GM18519 (cell line): ENCODE results near the gene KDM2A.
"Not testable (repeated sequence)": the region's sequence is repeated elsewhere in the genome, so short reads cannot be mapped to it uniquely, and the experiment has no call there.

Experiments used
- ATAC-seq: cut with Tn5 transposase; IDR thresholded peaks from one replicate; pipeline ENCODE4 v1.9.1; 2021; ENCODE audit warnings: mild to moderate bottlenecking, moderate library complexity; ENCODE audit not compliant: unreplicated experiment, low FRiP score

The KDM2A gene

DNA sequence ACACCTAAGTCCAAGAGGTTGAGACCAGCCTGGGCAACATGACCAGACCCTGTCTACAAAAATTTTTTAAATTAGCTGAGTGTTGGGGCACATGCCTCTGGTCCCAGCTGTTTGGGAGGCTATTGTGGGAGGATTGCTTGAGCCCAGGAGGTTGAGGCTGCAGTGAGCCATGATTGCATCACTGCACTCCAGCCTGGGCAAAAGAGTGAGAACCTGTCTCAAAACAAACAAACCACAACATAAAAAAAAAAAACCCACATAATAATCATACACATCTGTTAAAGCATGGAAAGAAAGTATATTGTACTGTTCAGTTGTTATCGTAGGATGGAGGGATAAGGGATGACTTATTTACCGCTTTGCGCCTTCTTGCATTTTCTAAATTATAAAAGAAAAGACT lies 111.3 kb downstream of the KDM2A start:
- no peak for ATAC-seq

GRCh38 chr11:67230886-67231285 lies 111.8 kb downstream of the KDM2A start:
- ATAC-seq: no peak

DNA sequence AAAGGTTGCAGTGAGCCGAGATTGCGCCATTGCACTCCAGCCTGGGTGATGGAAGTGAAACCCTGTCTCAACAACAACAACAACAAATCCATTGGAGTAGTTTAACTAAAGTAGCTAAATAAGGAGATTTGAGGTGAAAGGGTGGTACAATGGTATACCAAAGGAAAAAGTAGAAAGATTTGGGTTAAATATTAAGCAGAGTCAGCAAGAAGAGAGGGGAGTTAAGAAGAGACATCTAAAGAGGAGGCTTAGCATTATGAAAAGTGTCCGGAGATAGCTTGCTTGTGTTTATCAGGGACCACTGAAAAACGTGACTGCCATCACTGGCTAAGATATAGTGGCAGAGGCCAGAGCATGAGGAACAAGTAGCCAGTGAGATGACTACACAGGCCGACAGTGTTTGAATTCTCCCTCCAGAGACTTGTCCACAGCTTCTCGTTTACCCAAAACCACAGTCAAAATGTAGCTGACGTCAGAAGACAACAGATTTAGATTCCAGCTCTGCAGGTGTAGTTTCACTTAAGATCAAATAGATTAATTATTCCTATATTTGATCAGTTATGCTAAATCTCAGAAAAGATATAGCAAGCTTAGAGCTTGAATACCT lies 114.6 kb downstream of the KDM2A start:
- no peak for ATAC-seq

DNA sequence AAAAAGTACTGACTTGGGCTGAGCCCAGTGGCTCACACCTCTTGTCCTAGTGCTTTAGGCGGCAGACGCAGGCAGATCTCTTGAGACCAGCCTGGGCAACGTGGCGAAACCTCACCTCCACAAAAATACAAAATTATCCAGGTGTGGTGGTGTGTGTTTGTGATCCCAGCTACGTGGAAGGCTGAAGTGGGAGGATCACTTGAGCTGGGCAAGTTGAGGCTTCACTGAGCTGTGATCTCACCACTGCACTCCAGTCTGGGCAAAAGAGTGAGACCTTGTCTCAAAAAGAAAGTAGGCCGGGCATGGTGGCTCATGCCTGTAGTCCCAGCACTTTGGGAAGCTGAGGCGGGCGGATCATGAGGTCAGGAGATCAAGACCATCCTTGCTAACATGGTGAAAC lies 115.5 kb downstream of the KDM2A start:
- not testable (repeated sequence) for ATAC-seq

- no peak for ATAC-seq
Measured at GRCh38 chr11:67237574-67237973, 118.5 kb downstream of the KDM2A start.

GRCh38 chr11:67238894-67239782 lies 120.1 kb downstream of the KDM2A start:
- no peak for ATAC-seq

- ATAC-seq: peak; percentile 77
Measured at GRCh38 chr11:67239783-67240575, 120.9 kb downstream of the KDM2A start.

- no peak for ATAC-seq
Measured at GRCh38 chr11:67240576-67241389, 121.7 kb downstream of the KDM2A start.

- no peak for ATAC-seq
Measured at GRCh38 chr11:67242548-67242947, 123.5 kb downstream of the KDM2A start.

GRCh38 chr11:67243051-67243450 lies 124.0 kb downstream of the KDM2A start:
- ATAC-seq: no peak

GRCh38 chr11:67245046-67245445 lies 126.0 kb downstream of the KDM2A start:
- ATAC-seq: no peak

- no peak for ATAC-seq
Measured at GRCh38 chr11:67247946-67248550, 129.0 kb downstream of the KDM2A start.

DNA sequence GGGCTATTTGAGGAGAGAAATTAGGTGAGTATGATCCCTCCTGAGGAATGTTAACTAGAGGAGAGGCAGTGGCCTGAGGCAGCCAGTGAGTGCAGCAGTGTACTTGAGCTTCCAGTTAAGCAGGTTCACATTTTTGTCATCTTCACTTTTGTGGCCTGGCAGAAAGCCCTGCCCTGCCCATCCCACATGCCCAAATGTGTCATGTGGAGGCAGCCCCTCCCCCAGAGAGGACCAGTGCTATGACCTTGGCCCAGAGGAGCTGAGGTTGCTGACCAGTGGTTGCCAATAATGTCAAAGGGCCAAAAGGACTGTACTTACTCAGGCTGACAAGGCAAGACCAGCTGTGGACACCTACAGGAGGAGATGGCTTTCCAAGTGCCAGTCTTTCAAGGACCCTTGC lies 129.6 kb downstream of the KDM2A start:
- no peak for ATAC-seq

- ATAC-seq: no peak
Measured at GRCh38 chr11:67250059-67251043, 131.3 kb downstream of the KDM2A start.

DNA sequence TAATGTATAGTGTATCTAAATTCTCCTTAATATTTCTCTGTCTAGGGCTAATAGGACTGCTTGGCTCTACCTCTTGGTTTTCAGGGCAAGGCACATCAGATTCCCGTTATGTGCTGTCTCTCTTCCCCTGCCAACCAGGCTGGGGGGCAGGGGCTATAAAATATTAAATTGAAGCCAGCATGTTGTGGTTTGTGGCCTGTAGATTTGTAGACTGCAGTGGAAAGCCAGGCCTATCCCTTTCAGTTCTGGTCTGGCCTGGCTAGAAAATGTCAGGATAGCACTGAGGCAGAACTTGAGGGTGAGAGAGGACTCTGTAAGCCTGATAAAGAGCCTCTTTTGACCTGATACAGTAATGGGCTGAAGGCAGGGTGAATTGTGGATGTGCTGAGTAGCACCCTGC lies 132.8 kb downstream of the KDM2A start:
- ATAC-seq: no peak

DNA sequence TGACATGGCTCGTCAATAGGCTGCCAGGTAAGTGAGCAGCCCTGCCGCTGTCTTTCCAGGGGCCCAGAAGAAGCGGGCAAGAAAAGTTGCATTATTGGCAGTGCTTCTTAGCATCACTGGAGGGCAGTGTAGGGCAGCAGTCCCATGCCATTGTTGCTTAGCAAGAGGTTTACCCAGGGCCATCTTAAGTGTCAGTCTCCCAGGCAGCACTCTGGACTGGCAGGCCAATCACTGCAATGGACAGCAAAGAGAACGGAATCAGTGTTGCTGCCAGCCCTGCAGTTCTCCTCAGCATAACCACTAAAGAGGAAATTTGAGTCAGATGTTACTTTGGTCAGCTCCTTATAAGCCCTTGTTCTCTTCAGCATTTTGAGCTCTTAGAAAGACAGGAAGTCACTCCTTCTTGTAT lies 133.8 kb downstream of the KDM2A start:
- no peak for ATAC-seq

DNA sequence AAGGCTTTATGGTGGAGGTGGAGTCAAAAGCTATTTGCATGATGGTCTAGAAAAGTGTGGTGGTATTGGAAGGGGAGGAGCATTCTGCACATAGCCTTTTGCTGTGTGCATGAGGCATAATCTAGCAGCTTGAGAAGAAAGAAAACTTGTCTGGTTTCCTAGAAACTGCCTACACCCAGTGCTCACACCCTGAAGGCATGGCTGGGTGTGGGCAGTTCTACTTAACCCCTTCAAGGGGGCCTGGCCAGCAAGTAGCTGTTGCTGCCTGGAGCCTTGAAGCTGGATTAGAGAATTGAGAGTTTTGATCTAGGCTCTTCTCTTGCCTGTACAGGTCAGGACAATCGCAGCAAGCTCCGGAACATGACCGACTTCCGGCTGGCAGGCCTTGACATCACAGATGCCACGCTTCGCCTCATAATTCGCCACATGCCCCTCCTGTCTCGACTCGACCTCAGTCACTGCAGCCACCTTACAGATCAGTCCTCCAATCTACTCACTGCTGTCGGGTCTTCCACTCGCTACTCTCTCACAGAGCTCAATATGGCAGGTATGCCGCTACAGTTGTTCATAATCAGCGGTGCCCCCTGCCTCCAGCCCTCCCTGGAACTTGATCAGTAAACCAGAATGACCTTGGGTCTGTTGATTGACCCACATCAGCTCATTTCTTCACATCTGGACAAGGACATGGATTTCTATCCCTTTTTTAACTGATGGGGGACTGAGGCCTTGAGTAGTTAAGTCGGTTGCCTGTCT lies 135.0 kb downstream of the KDM2A start:
- ATAC-seq: no peak

DNA sequence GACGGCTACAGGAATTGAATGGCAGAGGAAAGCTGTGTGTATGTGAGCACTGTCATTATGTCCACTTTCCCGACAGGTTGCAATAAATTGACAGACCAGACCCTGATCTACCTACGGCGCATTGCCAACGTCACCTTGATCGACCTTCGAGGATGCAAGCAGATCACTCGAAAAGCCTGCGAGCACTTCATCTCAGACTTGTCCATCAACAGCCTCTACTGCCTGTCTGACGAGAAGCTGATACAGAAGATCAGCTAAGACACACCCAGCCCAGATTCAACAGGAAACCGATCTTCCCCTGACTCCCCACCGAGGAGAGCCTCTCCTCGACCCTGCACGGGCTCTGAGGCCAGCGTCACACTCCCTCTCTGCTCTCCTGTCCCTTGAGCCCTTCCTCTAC lies 135.7 kb downstream of the KDM2A start:
- no peak for ATAC-seq
